Subcutaneous adipose tissue (tissue), 4 donors: ENCODE data around the gene HJV. TPM values are rescaled to one million over a fixed set of nuclear protein-coding genes. Genes with fewer than 3 reads are reported as not detected.

Experiments used
- CTCF ChIP-seq: fragments of 450-650 bp; IDR thresholded peaks from one replicate; pipeline ENCODE4 v1.5.1; 2016; ENCODE audit warnings: low read depth, mild to moderate bottlenecking, control low read depth, antibody characterized with exemption, moderate library complexity
- total RNA-seq, 4 donors: library from RNA; depleted of rRNA; stranded (reverse); fragments of >200 nt; gene quantifications; one replicate each; pipeline ENCODE4 v1.1.0, GENCODE V29; 2016

The HJV gene
- not detected for total RNA-seq

- no peak for TF ChIP-seq CTCF
Measured at GRCh38 chr1:146021622-146022402, at the start of gene HJV. Gene HJV, minus strand, starts transcription at chr1:146021735. Its CDS starts 1,504 bp downstream, at chr1:146020231.

GRCh38 chr1:146051452-146051851 is 29.9 kb upstream of the HJV start:
- TF ChIP-seq CTCF = no peak

GRCh38 chr1:146049436-146049835 is 27.9 kb upstream of the HJV start:
- no peak for TF ChIP-seq CTCF

GRCh38 chr1:146046664-146047063 is 25.1 kb upstream of the HJV start:
- no peak for TF ChIP-seq CTCF

GRCh38 chr1:146039844-146040194 is 18.3 kb upstream of the HJV start:
- no peak for TF ChIP-seq CTCF

GRCh38 chr1:146036965-146037646 is 15.6 kb upstream of the HJV start:
- no peak for TF ChIP-seq CTCF

GRCh38 chr1:146036241-146036964 is 14.9 kb upstream of the HJV start:
- no peak for TF ChIP-seq CTCF
